ENCODE measurements around the gene SDK1. TPM values are rescaled to one million over a fixed set of nuclear protein-coding genes. Genes with fewer than 3 reads are reported as not detected.

SDK1 gene
- total and polyA plus RNA-seq, 2 of the 8 experiments (the other 6 are each of a cell fraction or from before 2014, with no cell fraction given) = 3.3 to 7.2 TPM

- Histone ChIP-seq H3K9ac (replicated peaks in 1 of 4; ENCODE audit: extremely low read depth in 1 of 4, low read depth in 3 of 4, low read length in 3 of 4) (no peak overlapping the region), H3K4me2 (ENCODE audit: insufficient read depth in 1 of 2, low read depth in 2 of 2, low read length in 2 of 2) (no peak overlapping the region), H4K91ac (replicated peaks; ENCODE audit: insufficient read length, low read length) (no peak overlapping the region), H4K5ac (ENCODE audit: insufficient read length, low read depth, low read length) (no peak overlapping the region), H3K79me1 (ENCODE audit: low read depth, low read length) (no peaks in the 10 kb centered on the region), H3K4me3 (ENCODE audit: extremely low read depth in 1 of 4, insufficient read depth in 2 of 4, low read depth in 3 of 4, low read length in 4 of 4) (no peak overlapping the region), H4K20me1 (replicated peaks in 1 of 2; ENCODE audit: control insufficient read depth in 1 of 2, insufficient read depth in 2 of 2, low read length in 2 of 2) (no peaks in the 10 kb centered on the region), H3K14ac (ENCODE audit: insufficient read length) (no peak overlapping the region), H3K27ac (ENCODE audit: low read depth, low read length) (no peak overlapping the region), H3K36me3 (ENCODE audit: control insufficient read depth in 2 of 4, insufficient read depth in 4 of 4, low read length in 3 of 4) (no peaks in the 10 kb centered on the region), H2AFZ (ENCODE audit: low read length) (no peak overlapping the region), H3K27me3 (replicated peaks in 1 of 4; ENCODE audit: control insufficient read depth in 3 of 4, extremely low read depth in 1 of 4, insufficient read depth in 3 of 4, low read length in 3 of 4) (no peaks in the 10 kb centered on the region), H3K56ac (replicated peaks; ENCODE audit: insufficient read length, low read depth, low read length) (no peak overlapping the region), H4K8ac (ENCODE audit: extremely low read depth, insufficient read depth, low read length) (no peak overlapping the region), H2BK12ac (ENCODE audit: low read depth, low read length) (no peak overlapping the region), H3K9me3 (ENCODE audit: insufficient read depth in 2 of 2, low read depth in 1 of 2, low read length in 1 of 2) (peaks cover 15 to 18% of the 10 kb centered on the region in 2 experiments), H2AK5ac (ENCODE audit: low read depth, low read length) (no peak overlapping the region), H2BK120ac (replicated peaks; ENCODE audit: low read depth, low read length) (no peak overlapping the region), H3K18ac (ENCODE audit: extremely low read depth, low read length) (no peak overlapping the region), H2BK20ac (ENCODE audit: low read length) (no peak overlapping the region), H3K4me1 (replicated peaks in 1 of 4; ENCODE audit: control insufficient read depth in 3 of 4, insufficient read depth in 4 of 4, low read length in 3 of 4) (no peaks in the 10 kb centered on the region), H3K23ac (ENCODE audit: insufficient read length) (no peak overlapping the region), H3K23me2 (ENCODE audit: low read depth, low read length) (no peaks in the 10 kb centered on the region), H2BK15ac (ENCODE audit: low read length) (no peak overlapping the region), H2BK5ac (ENCODE audit: low read depth, low read length) (no peak overlapping the region), H3K4ac (replicated peaks; ENCODE audit: insufficient read length, low read depth, low read length) (no peak overlapping the region), H3K79me2 (ENCODE audit: control insufficient read depth in 1 of 2, insufficient read depth in 2 of 2, low read length in 2 of 2) (no peaks in the 10 kb centered on the region)
- WGBS, 2 experiments (ENCODE audit: extremely low coverage in 1 of 2, insufficient coverage in 1 of 2, insufficient read length in 1 of 2, insufficient replicate concordance in 2 of 2, low coverage in 1 of 2, low lambda C conversion rate in 2 of 2, missing lambda C conversion rate in 1 of 2) = 82% methylated on average over 1 of the region's 1 CpG; no CpG with 5 or more reads in 1 of the 2 experiments
- CTCF ChIA-PET (ENCODE audit: partially characterized antibody) = no interaction called here
- FAIRE-seq (no peak), DNase-seq (ENCODE audit: low read depth in 1 of 2, low spot score in 2 of 2) (no peak)
- POLR2A ChIA-PET (ENCODE audit: partially characterized antibody) = no interaction called here
- TF ChIP-seq GABPA (IDR thresholded peaks at IDR 0.05; ENCODE audit: borderline replicate concordance, insufficient read depth, low read length) (no peak), SAP30 (IDR thresholded peaks at IDR 0.05; ENCODE audit: insufficient read depth, insufficient replicate concordance, low read length) (no peak), SP2 (IDR thresholded peaks at IDR 0.05; ENCODE audit: low read length) (no peak), JUN (IDR thresholded peaks at IDR 0.05; ENCODE audit: low read depth, low read length) (no peak), SIN3A (conservative IDR thresholded peaks at IDR 0.05 in 1 of 2, IDR thresholded peaks at IDR 0.05 in 1 of 2; ENCODE audit: low read depth in 1 of 2, low read length in 2 of 2) (no peak), RNF2 (IDR thresholded peaks at IDR 0.05; ENCODE audit: borderline replicate concordance, low read depth, low read length, missing control alignments, poor library complexity, severe bottlenecking) (no peak), CTBP2 (IDR thresholded peaks at IDR 0.05; ENCODE audit: borderline replicate concordance, insufficient read depth, insufficient read length, low read length) (no peak), JUND (IDR thresholded peaks at IDR 0.05; ENCODE audit: low read length) (no peak), TEAD4 (IDR thresholded peaks at IDR 0.05; ENCODE audit: low read depth, low read length) (no peak), USF2 (IDR thresholded peaks at IDR 0.05; ENCODE audit: low read length) (no peak), EZH2 (IDR thresholded peaks at IDR 0.05; ENCODE audit: low read depth, low read length, severe bottlenecking) (no peak), POU5F1 (IDR thresholded peaks at IDR 0.05; ENCODE audit: low read depth, low read length) (no peak), FOSL1 (IDR thresholded peaks at IDR 0.05; ENCODE audit: insufficient read depth, low read depth, low read length) (no peak)
Measured at GRCh38 chr7:3738964-3739363, 437.9 kb downstream of the SDK1 start.
